Ammon's horn (tissue), 1 donor: ENCODE measurements around the gene PCDHB7.
"Not testable (repeated sequence)": the region's sequence is repeated elsewhere in the genome, so short reads cannot be mapped to it uniquely, and the experiment has no call there.

Source experiments
- DNase-seq: peaks from one replicate; pipeline ENCODE4 v3.0.0-alpha.2; 2016; ENCODE audit warnings: low spot score

PCDHB7 gene

GRCh38 chr5:141172381-141173204 lies at the start of gene PCDHB7:
PCDHB7 (plus strand) TSS chr5:141172644; CDS start chr5:141172836, 192 bp downstream.
- DNase-seq, result peak; percentile 45

- DNase-seq, result not testable (repeated sequence)
Measured at GRCh38 chr5:141123396-141124135, 48.9 kb upstream of the PCDHB7 start.

GRCh38 chr5:141127305-141127704 lies 45.1 kb upstream of the PCDHB7 start:
- DNase-seq, result no peak

GRCh38 chr5:141135030-141135717 lies 37.3 kb upstream of the PCDHB7 start, which contains the start of gene PCDHB5:
PCDHB5 (plus strand) TSS chr5:141135206; CDS start chr5:141135435, 229 bp downstream.
- peak; percentile 8 for DNase-seq

GRCh38 chr5:141135718-141136266 lies 36.7 kb upstream of the PCDHB7 start:
- DNase-seq, result no peak

GRCh38 chr5:141137346-141137745 lies 35.1 kb upstream of the PCDHB7 start:
- not testable (repeated sequence) for DNase-seq

GRCh38 chr5:141149812-141150211 lies 22.6 kb upstream of the PCDHB7 start, which contains the start of gene PCDHB6:
PCDHB6 (plus strand) TSS chr5:141150057; CDS start chr5:141150258, 201 bp downstream.
- peak; percentile 7 for DNase-seq

- DNase-seq, result no peak
Measured at GRCh38 chr5:141150224-141150992, 22.0 kb upstream of the PCDHB7 start.

GRCh38 chr5:141150993-141151325 lies 21.5 kb upstream of the PCDHB7 start:
- DNase-seq, result no peak

GRCh38 chr5:141151632-141152031 lies 20.8 kb upstream of the PCDHB7 start:
- DNase-seq, result not testable (repeated sequence)

GRCh38 chr5:141152096-141152495 lies 20.3 kb upstream of the PCDHB7 start:
- not testable (repeated sequence) for DNase-seq

- no peak for DNase-seq
Measured at GRCh38 chr5:141155540-141156374, 16.7 kb upstream of the PCDHB7 start.

- DNase-seq, result not testable (repeated sequence)
Measured at GRCh38 chr5:141157356-141157755, 15.1 kb upstream of the PCDHB7 start.

- DNase-seq, result not testable (repeated sequence)
Measured at GRCh38 chr5:141157901-141158300, 14.5 kb upstream of the PCDHB7 start.

- not testable (repeated sequence) for DNase-seq
Measured at GRCh38 chr5:141174291-141175104, 2.1 kb downstream of the PCDHB7 start.

GRCh38 chr5:141175933-141176332 lies 3.5 kb downstream of the PCDHB7 start:
- no peak for DNase-seq

- not testable (repeated sequence) for DNase-seq
Measured at GRCh38 chr5:141177577-141178191, 5.2 kb downstream of the PCDHB7 start, which contains the start of gene PCDHB8. PCDHB8 (plus strand) TSS chr5:141177790; CDS start chr5:141178035, 245 bp downstream.

GRCh38 chr5:141179371-141179770 lies 6.9 kb downstream of the PCDHB7 start:
- not testable (repeated sequence) for DNase-seq

GRCh38 chr5:141179876-141180275 lies 7.4 kb downstream of the PCDHB7 start:
- not testable (repeated sequence) for DNase-seq
